HCT116 (cell line): ENCODE data around the gene LCE1A. TPM values are rescaled to one million over a fixed set of nuclear protein-coding genes. Genes with fewer than 3 reads are reported as not detected.

Experiments used
- ATAC-seq: fragments of 200-7000 bp; cut with Tn5 transposase; 2 replicates; pipeline ENCODE4 v1.9.1; 2020; ENCODE audit warnings: mild to moderate bottlenecking, moderate library complexity
- BruUV-seq: library from RNA; stranded (reverse); fragments of 400-500 nt; replicated peaks from 2 replicates; lab custom pipeline; 2021; lab: Mats Ljungman, UMichigan
- CTCF ChIA-PET: fragments of 300-600 bp; sonication (Branson Sonifier 250); formaldehyde crosslinking; loops from one replicate; lab custom pipeline; 2021; ENCODE audit warnings: antibody characterized with exemption; lab: Charles Lee
- POLR2A ChIA-PET: fragments of 300-600, 350-600 bp; sonication (Branson Sonifier 250); formaldehyde crosslinking; loops from one replicate; lab custom pipeline; 2021; ENCODE audit warnings: antibody characterized with exemption; lab: Charles Lee
- RAD21 ChIA-PET, 2 experiments: fragments of 300-600 bp; sonication (Branson Sonifier 250); formaldehyde crosslinking; loops; one replicate each; lab custom pipeline; 2023; ENCODE audit warnings: low total read pairs in 2 of 2; ENCODE audit not compliant: uncharacterized antibody in 2 of 2, unreplicated experiment in 2 of 2, low non-redundant PET in 1 of 2; lab: Charles Lee
- DNase-seq: peaks from one replicate; pipeline ENCODE4 v3.0.0-alpha.2; 2010; ENCODE audit warnings: low read depth, low spot score
- H2AFZ ChIP-seq: fragments of 200-600 bp; shearing (Covaris generic), sonication (generic); 2 replicates; pipeline ENCODE4 v1.6.1; 2017; ENCODE audit warnings: low read depth, mixed run types, mixed read lengths, antibody characterized with exemption, low read length; ENCODE audit not compliant: poor library complexity, severe bottlenecking
- H3K27ac ChIP-seq: 2 replicates; pipeline ENCODE4 v1.5.1; 2012; ENCODE audit warnings: low read depth, low read length
- H3K27me3 ChIP-seq: fragments of 200-600 bp; sonication (generic); 2 replicates; pipeline ENCODE4 v1.6.1; 2016; ENCODE audit warnings: mixed run types, low read length, mixed read lengths; ENCODE audit not compliant: insufficient read depth
- H3K36me3 ChIP-seq, 2 experiments: fragments of 200-500 bp in 1 of 2; fragments of 200-600 bp in 1 of 2; sonication (Bioruptor generic) in 1 of 2; sonication (generic) in 1 of 2; 2 replicates each; pipeline versions ENCODE4 v1.5.1 to v1.6.1; 2014 to 2016; ENCODE audit warnings: low read length in 2 of 2, inconsistent platforms in 1 of 2, mixed read lengths in 1 of 2, mixed run types in 1 of 2; ENCODE audit not compliant: insufficient read depth in 2 of 2, control insufficient read depth in 1 of 2
- H3K4me1 ChIP-seq, 2 experiments: fragments of 200-600 bp in 1 of 2; sonication (generic) in 1 of 2; 2 replicates each; pipeline versions ENCODE4 v1.5.1 to v1.6.1; 2012 to 2017; ENCODE audit warnings: low read length in 2 of 2, inconsistent platforms in 1 of 2, mild to moderate bottlenecking in 1 of 2, mixed read lengths in 1 of 2, mixed run types in 1 of 2, moderate library complexity in 1 of 2; ENCODE audit not compliant: insufficient read depth in 2 of 2, control insufficient read depth in 1 of 2
- H3K4me2 ChIP-seq: fragments of 200-600 bp; sonication (generic); 2 replicates; pipeline ENCODE4 v1.6.1; 2017; ENCODE audit warnings: mixed run types, low read length, mixed read lengths
- H3K4me3 ChIP-seq, 2 experiments: fragments of 200-600 bp in 1 of 2; sonication (generic) in 1 of 2; replicated peaks in 1 of 2; 2 replicates each; pipeline ENCODE4 v1.5.1; 2011 to 2016; ENCODE audit warnings: low read length in 2 of 2, control low read depth in 1 of 2, low read depth in 1 of 2, mild to moderate bottlenecking in 1 of 2, mixed read lengths in 1 of 2, mixed run types in 1 of 2
- H3K79me2 ChIP-seq: fragments of 200-600 bp; sonication (generic); 2 replicates; pipeline ENCODE4 v1.6.1; 2017; ENCODE audit warnings: mild to moderate bottlenecking, mixed run types, low read length, moderate library complexity, mixed read lengths; ENCODE audit not compliant: insufficient read depth
- H3K9ac ChIP-seq: fragments of 200-600 bp; sonication (generic); 2 replicates; pipeline ENCODE4 v1.6.1; 2016; ENCODE audit warnings: low read length, mixed read lengths
- H3K9me2 ChIP-seq: fragments of 200-600 bp; sonication (generic), shearing (Covaris generic); 2 replicates; pipeline ENCODE4 v1.6.1; 2017; ENCODE audit warnings: mixed run types, mild to moderate bottlenecking, moderate library complexity; ENCODE audit not compliant: insufficient read depth
- H3K9me3 ChIP-seq, 2 experiments: fragments of 200-500 bp in 1 of 2; fragments of 200-600 bp in 1 of 2; sonication (Bioruptor generic) in 1 of 2; sonication (generic) in 1 of 2; 2 replicates each; pipeline ENCODE4 v1.6.1; 2014 to 2017; ENCODE audit warnings: low read length in 2 of 2, mixed read lengths in 2 of 2, inconsistent platforms in 1 of 2, low read depth in 1 of 2, mild to moderate bottlenecking in 1 of 2, mixed run types in 1 of 2, moderate library complexity in 1 of 2; ENCODE audit not compliant: control insufficient read depth in 1 of 2, insufficient read depth in 1 of 2
- H4K20me1 ChIP-seq: fragments of 200-600 bp; sonication (generic), shearing (Covaris generic); 2 replicates; pipeline ENCODE4 v1.6.1; 2017; ENCODE audit warnings: mixed run types, mild to moderate bottlenecking, moderate library complexity; ENCODE audit not compliant: insufficient read depth
- ATF3 ChIP-seq: IDR thresholded peaks from 2 replicates; pipeline ENCODE4 v1.6.1; 2012
- CEBPB ChIP-seq: IDR thresholded peaks from 2 replicates; pipeline ENCODE4 v1.6.1; 2012; ENCODE audit warnings: low read depth
- CTCF ChIP-seq, 3 experiments: fragments of 200-600 bp in 1 of 3; sonication (generic) in 1 of 3; IDR thresholded peaks in 2 of 3; conservative IDR thresholded peaks in 1 of 3; 2 replicates each; pipeline ENCODE4 v1.5.1; 2012 to 2017; ENCODE audit warnings: low read depth in 2 of 3, low read length in 2 of 3, antibody characterized with exemption in 1 of 3, borderline replicate concordance in 1 of 3, control low read depth in 1 of 3, mild to moderate bottlenecking in 1 of 3, mixed read lengths in 1 of 3, mixed run types in 1 of 3, moderate library complexity in 1 of 3; ENCODE audit not compliant: insufficient read depth in 1 of 3
- EGR1 ChIP-seq: IDR thresholded peaks from 2 replicates; pipeline ENCODE4 v1.6.1; 2012; ENCODE audit warnings: low read depth
- ELF1 ChIP-seq: IDR thresholded peaks from 2 replicates; pipeline ENCODE4 v1.6.1; 2012; ENCODE audit warnings: low read depth, borderline replicate concordance
- EZH2phosphoT487 ChIP-seq: fragments of 200-600 bp; IDR thresholded peaks from 2 replicates; pipeline ENCODE4 v1.6.1; 2018; ENCODE audit warnings: antibody characterized with exemption, borderline replicate concordance
- FOSL1 ChIP-seq: IDR thresholded peaks from 2 replicates; pipeline ENCODE4 v1.6.1; 2012; ENCODE audit warnings: low read depth
- MAX ChIP-seq: IDR thresholded peaks from 2 replicates; pipeline ENCODE4 v1.6.1; 2012
- POLR2A ChIP-seq: IDR thresholded peaks from 2 replicates; pipeline ENCODE4 v1.7.0; 2011; ENCODE audit warnings: borderline replicate concordance; ENCODE audit not compliant: insufficient read depth, insufficient read length; ENCODE audit errors: extremely low read depth
- POLR2AphosphoS5 ChIP-seq: IDR thresholded peaks from 2 replicates; pipeline ENCODE4 v1.6.1; 2011; ENCODE audit warnings: mild to moderate bottlenecking, low read depth, low read length, moderate library complexity
- REST ChIP-seq: IDR thresholded peaks from 2 replicates; pipeline ENCODE4 v1.6.1; 2012; ENCODE audit warnings: low read depth
- SIN3A ChIP-seq: IDR thresholded peaks from 2 replicates; pipeline ENCODE4 v1.6.1; 2012; ENCODE audit warnings: low read depth
- SP1 ChIP-seq: IDR thresholded peaks from 2 replicates; pipeline ENCODE4 v1.6.1; 2012; ENCODE audit warnings: low read depth
- SRF ChIP-seq: IDR thresholded peaks from 2 replicates; pipeline ENCODE4 v1.6.1; 2012; ENCODE audit warnings: low read depth
- TCF7L2 ChIP-seq: IDR thresholded peaks from 2 replicates; pipeline ENCODE4 v1.7.0; 2011; ENCODE audit warnings: borderline replicate concordance, inconsistent platforms; ENCODE audit not compliant: insufficient read depth, insufficient read length; ENCODE audit errors: extremely low read depth
- YY1 ChIP-seq: IDR thresholded peaks from 2 replicates; pipeline ENCODE4 v1.6.1; 2011; ENCODE audit warnings: low read length, low read depth, moderate library complexity, mild to moderate bottlenecking; ENCODE audit not compliant: insufficient replicate concordance; ENCODE audit errors: extremely low read depth
- ZNF274 ChIP-seq: fragments of 200-500 bp; sonication (Bioruptor generic); IDR thresholded peaks from 2 replicates; pipeline ENCODE4 v1.6.1; 2014; ENCODE audit warnings: mild to moderate bottlenecking, low read depth, low read length, inconsistent platforms
- intact Hi-C: fragments of 100-400 bp; cut with micrococcal nuclease; formaldehyde crosslinking; loops from 2 replicates; pipeline ENCODE4 v1.10.0; 2022
- total RNA-seq: library from RNA; stranded (reverse); gene quantifications from one replicate; pipeline ENCODE4 v1.2.1, GENCODE V29; 2021; ENCODE audit not compliant: unreplicated experiment

Gene LCE1A
- total RNA-seq, 1 experiment from 2014 or later = not detected

GRCh38 chr1:152836870-152837269 lies 9.6 kb downstream of the LCE1A start (continued):
- TF ChIP-seq CTCF (IDR thresholded peaks at IDR 0.05 in 2 of 3, conservative IDR thresholded peaks at IDR 0.05 in 1 of 3; ENCODE audit: borderline replicate concordance in 1 of 3, insufficient read depth in 1 of 3, low read depth in 2 of 3, low read length in 2 of 3) = no peak

GRCh38 chr1:152842556-152842955 lies 15.3 kb downstream of the LCE1A start, which contains the start of gene LCE6A:
LCE6A (plus strand) TSS chr1:152842856; CDS start chr1:152843521, 665 bp downstream.
- no peaks in the 10 kb centered on the region for H3K9me3 ChIP-seq
- H3K36me3 ChIP-seq = no peaks in the 10 kb centered on the region
- no peak within 1 kb of the TSS for H3K4me3 ChIP-seq
- ChIA-PET RAD21 (no interaction called here), CTCF (no interaction called here), POLR2A (no interaction called here)
- H3K27ac ChIP-seq = no peak within 1 kb of the TSS
- no peak within 1 kb of the TSS for H3K4me2 ChIP-seq
- intact Hi-C loops = no loop called here
- H3K9me2 ChIP-seq = no peaks in the 10 kb centered on the region
- H3K79me2 ChIP-seq = no peaks in the 10 kb centered on the region
- peaks cover 36% of the 10 kb centered on the region for H3K27me3 ChIP-seq
- no peaks in the 10 kb centered on the region for H3K4me1 ChIP-seq
- no TSS peak for BruUV-seq
- no peak within 1 kb of the TSS for H3K9ac ChIP-seq
- no peak for DNase-seq
- no peak for ATAC-seq
- no peaks in the 10 kb centered on the region for H4K20me1 ChIP-seq
- no peak within 1 kb of the TSS for H2AFZ ChIP-seq
- TF ChIP-seq YY1 = no peak
- no peak for TF ChIP-seq TCF7L2
- no peak for TF ChIP-seq POLR2A
- no peak for TF ChIP-seq SRF
- no peak for TF ChIP-seq CTCF (IDR thresholded peaks at IDR 0.05 in 2 of 3, conservative IDR thresholded peaks at IDR 0.05 in 1 of 3; ENCODE audit: borderline replicate concordance in 1 of 3, insufficient read depth in 1 of 3, low read depth in 2 of 3, low read length in 2 of 3)
- no peak for TF ChIP-seq EGR1
- no peak for TF ChIP-seq MAX
- no peak for TF ChIP-seq EZH2phosphoT487
- no peak for TF ChIP-seq SIN3A
- TF ChIP-seq POLR2AphosphoS5 = no peak
- no peak for TF ChIP-seq FOSL1
- no peak for TF ChIP-seq ZNF274
- no peak for TF ChIP-seq SP1
- no peak for TF ChIP-seq REST
- TF ChIP-seq ATF3 = no peak
- no peak for TF ChIP-seq ELF1
- no peak for TF ChIP-seq CEBPB
